Measurements from ENCODE around the gene NPC1L1. TPM values are rescaled to one million over a fixed set of nuclear protein-coding genes. Genes with fewer than 3 reads are reported as not detected.

NPC1L1 gene
- total and polyA plus RNA-seq, 2 of the 13 experiments (the other 11 are each of a cell fraction or from before 2014, with no cell fraction given), result 4.8 to 14.5 TPM

DNA sequence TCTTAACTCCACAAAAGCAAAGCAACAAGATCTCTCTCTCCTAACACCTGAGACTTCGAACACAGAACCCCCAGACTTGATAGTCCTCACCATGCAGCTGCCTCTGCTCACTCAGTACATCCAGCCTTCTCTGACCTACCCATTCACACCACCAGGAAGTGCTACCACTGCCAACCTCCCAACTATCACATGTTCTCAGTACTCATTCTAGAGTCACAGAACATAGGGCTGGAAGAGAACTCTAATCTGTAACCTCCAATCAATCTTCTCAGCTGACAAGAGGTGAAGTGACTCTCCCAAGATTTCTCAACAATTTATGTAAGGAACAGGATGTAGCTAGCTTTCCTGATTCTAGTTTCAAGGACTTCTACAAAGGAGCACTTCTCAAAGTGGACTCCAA, 54.4 kb downstream of the NPC1L1 start (continued):
- TF ChIP-seq ARID4A (CRISPR knock-in tag; IDR thresholded peaks at IDR 0.05; ENCODE audit: borderline replicate concordance) (no peak), ZNF180 (CRISPR knock-in tag; IDR thresholded peaks at IDR 0.05; ENCODE audit: borderline replicate concordance, low read depth) (no peak), ELF3 (CRISPR knock-in tag; IDR thresholded peaks at IDR 0.05) (no peak), ZNF567 (CRISPR knock-in tag; IDR thresholded peaks at IDR 0.05; ENCODE audit: borderline replicate concordance) (no peak), ONECUT2 (CRISPR knock-in tag; IDR thresholded peaks at IDR 0.05) (no peak), POLR2AphosphoS5 (IDR thresholded peaks at IDR 0.05; ENCODE audit: low read depth, low read length) (no peak), DDIT3 (CRISPR knock-in tag; IDR thresholded peaks at IDR 0.05) (no peak), HNRNPL (IDR thresholded peaks at IDR 0.05; ENCODE audit: low read depth, low read length) (no peak), ZMYM3 (CRISPR knock-in tag; IDR thresholded peaks at IDR 0.05) (no peak), ZNF292 (CRISPR knock-in tag; IDR thresholded peaks at IDR 0.05; ENCODE audit: borderline replicate concordance, low read depth) (no peak), ELF1 (CRISPR knock-in tag; IDR thresholded peaks at IDR 0.05) (no peak), SRY (CRISPR knock-in tag; IDR thresholded peaks at IDR 0.05) (no peak)
- TF ChIP-seq, protein P1, sequence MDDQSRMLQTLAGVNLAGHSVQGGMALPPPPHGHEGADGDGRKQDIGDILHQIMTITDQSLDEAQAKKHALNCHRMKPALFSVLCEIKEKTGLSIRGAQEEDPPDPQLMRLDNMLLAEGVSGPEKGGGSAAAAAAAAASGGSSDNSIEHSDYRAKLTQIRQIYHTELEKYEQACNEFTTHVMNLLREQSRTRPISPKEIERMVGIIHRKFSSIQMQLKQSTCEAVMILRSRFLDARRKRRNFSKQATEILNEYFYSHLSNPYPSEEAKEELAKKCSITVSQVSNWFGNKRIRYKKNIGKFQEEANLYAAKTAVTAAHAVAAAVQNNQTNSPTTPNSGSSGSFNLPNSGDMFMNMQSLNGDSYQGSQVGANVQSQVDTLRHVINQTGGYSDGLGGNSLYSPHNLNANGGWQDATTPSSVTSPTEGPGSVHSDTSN (CRISPR knock-in tag; IDR thresholded peaks at IDR 0.05; ENCODE audit: borderline replicate concordance), result no peak

Measured in HepG2 (cell line).